NOMO-1 (cell line): ENCODE data around the gene SCLT1.
"Not testable (repeated sequence)": the region's sequence is repeated elsewhere in the genome, so short reads cannot be mapped to it uniquely, and the experiment has no call there.

Experiments
- DNase-seq, 2 experiments: peaks; one replicate each; lab custom pipeline; 2025; ENCODE audit not compliant: unreplicated experiment in 2 of 2; lab: John Stamatoyannopoulos, UW

The SCLT1 gene

GRCh38 chr4:129080129-129080528 lies 13.2 kb downstream of the SCLT1 start:
- no peak for DNase-seq

GRCh38 chr4:129077326-129077725 lies 16.0 kb downstream of the SCLT1 start:
- no peak for DNase-seq

- not testable (repeated sequence) for DNase-seq
Measured at GRCh38 chr4:129069537-129069936, 23.8 kb downstream of the SCLT1 start.

- DNase-seq, result no peak
Measured at GRCh38 chr4:129064717-129065116, 28.6 kb downstream of the SCLT1 start.

GRCh38 chr4:129063640-129064039 lies 29.7 kb downstream of the SCLT1 start:
- no peak for DNase-seq

GRCh38 chr4:129062580-129062979 lies 30.8 kb downstream of the SCLT1 start:
- no peak for DNase-seq

GRCh38 chr4:129059028-129059427 lies 34.3 kb downstream of the SCLT1 start:
- DNase-seq, result no peak

- no peak for DNase-seq
Measured at GRCh38 chr4:129046055-129046959, 47.0 kb downstream of the SCLT1 start.

- DNase-seq, result no peak
Measured at GRCh38 chr4:129043523-129043922, 49.8 kb downstream of the SCLT1 start.

- no peak for DNase-seq
Measured at GRCh38 chr4:129040471-129040870, 52.9 kb downstream of the SCLT1 start.

- DNase-seq, result no peak
Measured at GRCh38 chr4:129037093-129037492, 56.2 kb downstream of the SCLT1 start.

- no peak for DNase-seq
Measured at GRCh38 chr4:129014566-129015509, 78.5 kb downstream of the SCLT1 start.

- no peak for DNase-seq
Measured at GRCh38 chr4:129008096-129008495, 85.2 kb downstream of the SCLT1 start.

GRCh38 chr4:128986908-128987307 lies 106.4 kb downstream of the SCLT1 start:
- DNase-seq, result no peak

GRCh38 chr4:128986019-128986418 lies 107.3 kb downstream of the SCLT1 start:
- no peak for DNase-seq

GRCh38 chr4:128983771-128984485 lies 109.4 kb downstream of the SCLT1 start:
- DNase-seq, result no peak

- no peak for DNase-seq
Measured at GRCh38 chr4:128981377-128981776, 112.0 kb downstream of the SCLT1 start.

GRCh38 chr4:128980816-128981326 lies 112.5 kb downstream of the SCLT1 start:
- DNase-seq, result no peak

- DNase-seq, result no peak
Measured at GRCh38 chr4:128979934-128980333, 113.4 kb downstream of the SCLT1 start.

- DNase-seq, result no peak
Measured at GRCh38 chr4:128978985-128979384, 114.4 kb downstream of the SCLT1 start.

GRCh38 chr4:128974136-128974581 lies 119.2 kb downstream of the SCLT1 start:
- DNase-seq, result no peak
